H54 (cell line): ENCODE results near the gene FRRS1.

ENCODE experiments used
- DNase-seq: peaks from one replicate; pipeline ENCODE4 v3.0.0; 2011; ENCODE audit warnings: low spot score, mixed read lengths; ENCODE audit not compliant: insufficient read length
- FAIRE-seq: peaks from 3 replicates; lab custom pipeline; 2011; peaks lifted over from hg19 to GRCh38; lab: Jason Lieb, UNC
- POLR2A ChIP-seq: IDR thresholded peaks from 2 replicates; pipeline ENCODE4 v1.6.1; 2011; ENCODE audit warnings: low read depth, mild to moderate bottlenecking, low read length

FRRS1 gene

GRCh38 chr1:99700020-99700419 is 66.4 kb downstream of the FRRS1 start:
- DNase-seq (no peak), FAIRE-seq (no peak)
- TF ChIP-seq POLR2A, result no peak

DNA sequence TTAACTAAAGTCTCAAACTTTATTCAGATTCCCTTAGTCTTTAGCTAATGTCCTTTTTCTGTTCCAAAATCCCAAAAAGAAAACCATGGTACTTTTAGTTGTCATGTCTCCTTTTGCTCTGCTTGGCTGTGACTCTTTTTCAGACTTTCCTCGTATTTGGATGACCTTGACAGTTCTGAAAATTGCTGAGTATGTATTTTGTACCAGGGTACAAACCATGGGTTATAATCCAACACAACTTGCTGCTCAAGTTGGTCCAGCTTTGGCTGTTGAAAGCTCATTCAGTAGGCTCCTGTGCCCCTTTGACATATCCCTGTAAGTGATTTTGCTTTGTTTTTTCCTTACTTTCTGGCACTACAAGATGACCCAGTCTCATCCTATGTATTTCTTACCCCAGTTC is 68.9 kb downstream of the FRRS1 start:
- FAIRE-seq (no peak), DNase-seq (no peak)
- no peak for TF ChIP-seq POLR2A

DNA sequence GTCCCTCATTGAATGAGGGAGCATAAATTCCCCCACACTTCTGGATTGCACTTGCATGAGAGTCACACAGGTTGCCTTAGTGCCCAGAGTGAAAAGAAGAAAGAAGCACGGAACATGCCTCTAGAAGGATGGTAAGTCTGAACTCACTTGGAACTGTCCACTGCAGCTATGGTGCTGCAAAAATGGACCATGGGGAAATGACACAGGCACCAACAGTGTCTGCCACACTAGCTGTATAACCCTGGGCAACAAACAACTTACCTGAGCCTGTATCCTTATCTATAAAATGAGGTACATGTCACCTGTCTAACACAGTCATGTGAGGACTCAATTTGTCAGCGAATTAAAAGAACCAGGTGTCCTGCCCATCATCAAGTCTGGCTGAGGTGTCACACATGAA is 69.8 kb downstream of the FRRS1 start:
- TF ChIP-seq POLR2A, result no peak
- FAIRE-seq, result no peak
- no peak for DNase-seq

DNA sequence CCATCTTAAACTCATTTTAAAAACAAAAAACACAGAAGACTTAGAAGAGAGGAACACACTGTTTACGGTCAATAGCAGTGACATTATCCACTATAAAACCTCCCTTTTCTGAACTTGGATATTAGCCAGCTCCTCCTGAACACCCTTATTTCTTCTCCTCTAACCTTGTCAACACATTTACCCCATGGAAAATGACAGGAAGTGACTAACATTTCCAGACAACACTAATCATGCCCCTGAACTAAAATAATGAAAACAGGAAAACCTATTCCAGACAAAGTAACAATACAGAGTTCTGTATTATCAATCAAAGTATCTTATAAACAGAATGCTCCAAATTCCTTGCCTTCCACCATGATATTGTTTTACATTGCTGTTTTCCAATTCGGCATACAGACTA is 75.3 kb downstream of the FRRS1 start:
- FAIRE-seq (no peak), DNase-seq (no peak)
- TF ChIP-seq POLR2A, result no peak

DNA sequence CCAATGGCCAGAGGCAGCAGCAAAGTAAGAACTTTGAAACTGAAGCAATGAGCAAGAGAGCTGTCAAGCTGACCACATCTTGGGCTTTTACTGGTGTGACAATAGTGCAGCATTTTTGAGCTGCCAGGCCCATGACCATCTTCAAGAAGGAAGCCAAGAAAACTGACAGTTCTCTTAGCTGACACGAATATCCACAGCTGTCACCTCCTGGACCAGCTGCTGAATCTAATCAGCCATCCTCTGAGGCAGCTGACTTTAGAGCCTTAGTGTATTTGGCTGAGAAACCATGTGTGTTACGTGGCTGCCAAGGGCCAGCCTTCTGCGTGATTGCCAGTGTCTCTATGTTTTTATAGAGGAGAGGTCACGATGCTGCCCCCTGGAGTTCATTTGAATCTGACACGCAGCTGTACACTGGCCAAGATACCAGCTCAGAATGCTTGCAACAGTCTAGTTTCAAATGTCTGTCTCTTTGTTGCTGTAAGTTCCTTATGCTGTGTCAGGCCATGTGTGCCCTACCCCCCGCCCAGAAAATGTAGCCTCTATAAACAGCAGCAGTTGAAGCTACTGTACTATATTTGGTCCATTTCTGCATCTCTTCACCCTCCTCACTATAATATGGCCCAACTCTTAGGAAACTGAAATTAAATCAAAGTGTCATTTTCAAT is 80.8 kb downstream of the FRRS1 start:
- DNase-seq (peak; percentile 19), FAIRE-seq (peak; percentile 93)

DNA sequence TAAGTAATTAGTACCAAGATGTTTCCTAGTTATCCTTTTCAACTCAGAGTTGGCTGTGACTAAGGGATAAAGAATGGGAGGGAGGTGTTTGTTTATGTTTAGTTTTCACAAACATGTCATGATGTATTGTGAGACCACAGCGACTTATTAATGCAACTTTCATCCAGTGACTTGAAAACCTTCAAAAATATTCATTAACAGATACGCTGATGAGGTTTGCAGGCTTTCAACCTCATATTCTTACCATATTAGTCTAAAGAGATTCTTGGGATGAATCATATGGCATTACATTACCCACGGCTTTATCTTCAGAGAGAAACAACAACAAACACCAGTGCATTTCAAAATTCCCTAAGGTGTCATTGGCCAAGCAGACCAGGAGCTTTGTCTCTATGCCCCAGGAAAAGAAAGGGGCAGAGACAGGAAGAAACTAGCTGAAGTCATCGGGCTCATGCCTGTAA is 84.1 kb downstream of the FRRS1 start:
- DNase-seq (peak; percentile 19), FAIRE-seq (peak; percentile 73)
- no peak for TF ChIP-seq POLR2A

More for the DNA sequence above, 80.8 kb downstream of the FRRS1 start:
- no peak for TF ChIP-seq POLR2A

DNA sequence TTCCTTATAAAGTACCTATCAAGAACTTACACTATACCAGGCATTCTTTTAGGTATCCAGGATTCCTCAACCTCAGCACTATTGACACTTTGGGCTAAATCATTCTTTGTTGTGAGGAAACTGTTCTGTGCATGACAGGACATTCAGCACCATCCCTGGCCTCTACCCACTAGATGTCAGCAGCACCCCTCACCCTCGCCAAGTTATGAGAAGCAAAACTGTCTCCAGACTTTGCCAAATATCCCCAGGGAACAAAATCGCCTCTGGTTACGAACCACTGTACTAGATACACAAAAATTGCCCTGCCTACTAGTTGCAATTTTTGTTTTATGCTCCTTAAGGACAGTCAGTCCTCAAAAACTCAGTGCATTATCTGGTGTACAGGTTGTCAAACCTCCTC is 84.9 kb downstream of the FRRS1 start:
- TF ChIP-seq POLR2A, result no peak
- no peak for FAIRE-seq
- no peak for DNase-seq

DNA sequence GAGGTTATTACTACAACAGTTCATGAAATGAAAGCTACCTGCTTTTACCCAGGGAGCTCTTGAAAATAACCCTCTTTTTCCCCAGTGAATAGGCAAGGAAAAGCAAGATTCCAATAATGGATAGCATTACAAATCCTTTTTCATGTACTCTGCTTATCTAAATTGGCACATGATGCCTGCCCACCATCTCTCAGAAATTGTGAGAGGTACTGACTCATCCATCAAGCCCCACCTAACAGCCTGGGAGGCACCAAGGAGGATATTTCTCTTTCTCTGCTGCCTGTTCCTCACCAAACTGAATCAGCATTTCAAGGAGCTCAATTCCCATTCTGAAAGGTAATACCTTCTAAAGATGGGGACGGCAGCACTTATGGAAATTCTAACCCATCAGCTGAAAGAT is 86.2 kb downstream of the FRRS1 start:
- DNase-seq (no peak), FAIRE-seq (peak; percentile 69)
- no peak for TF ChIP-seq POLR2A

- no peak for DNase-seq
- no peak for TF ChIP-seq POLR2A
- peak; percentile 27 for FAIRE-seq
Observed at GRCh38 chr1:99677416-99677815, 89.0 kb downstream of the FRRS1 start.

DNA sequence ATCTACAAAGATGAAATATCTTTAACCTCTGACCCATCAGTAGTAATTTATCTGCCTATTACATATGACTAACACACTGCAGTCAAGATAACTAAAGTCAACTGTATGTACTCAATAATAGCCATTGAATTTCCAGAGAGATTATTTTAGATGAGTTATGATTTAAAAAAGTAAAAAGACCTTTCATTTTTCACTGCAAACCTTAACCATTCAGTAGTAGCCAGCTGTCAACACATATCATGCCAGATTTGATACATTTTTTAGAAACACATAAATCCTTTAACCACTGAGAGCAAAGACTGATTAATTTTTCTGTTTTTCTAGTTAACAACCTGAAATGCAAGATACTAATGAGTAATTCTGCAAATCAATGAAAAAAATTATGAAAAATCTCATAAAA is 89.6 kb downstream of the FRRS1 start:
- DNase-seq, result no peak
- FAIRE-seq, result no peak
- TF ChIP-seq POLR2A, result no peak

DNA sequence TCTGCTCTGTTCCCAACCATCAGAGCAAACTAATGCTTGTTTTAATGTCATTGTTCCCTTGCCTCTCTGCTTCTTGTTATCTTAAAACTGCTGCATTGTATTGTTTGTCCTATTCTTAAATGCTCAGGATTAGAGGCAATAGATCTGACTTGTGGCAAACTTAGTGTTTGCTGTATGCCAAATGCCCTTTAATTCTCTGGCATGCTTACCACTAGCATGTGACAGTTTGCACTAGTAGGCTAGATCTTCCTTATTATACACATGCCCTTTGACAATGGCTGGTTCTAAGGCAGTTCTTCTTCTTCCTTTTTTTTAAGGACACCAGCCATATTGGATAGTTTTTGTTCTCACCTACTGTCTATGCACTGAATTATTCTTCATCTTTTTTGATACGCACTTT is 90.4 kb downstream of the FRRS1 start:
- FAIRE-seq, result peak; percentile 20
- no peak for DNase-seq
- TF ChIP-seq POLR2A, result no peak

GRCh38 chr1:99675292-99675691 is 91.1 kb downstream of the FRRS1 start:
- FAIRE-seq (no peak), DNase-seq (no peak)
- TF ChIP-seq POLR2A, result no peak

GRCh38 chr1:99674115-99675064 is 92.0 kb downstream of the FRRS1 start:
- no peak for TF ChIP-seq POLR2A
- peak; percentile 57 for FAIRE-seq
- no peak for DNase-seq

GRCh38 chr1:99673315-99673714 is 93.1 kb downstream of the FRRS1 start:
- no peak for DNase-seq
- TF ChIP-seq POLR2A, result no peak
- no peak for FAIRE-seq

GRCh38 chr1:99672530-99673213 is 93.8 kb downstream of the FRRS1 start:
- no peak for TF ChIP-seq POLR2A
- DNase-seq, result no peak
- no peak for FAIRE-seq
